Upper lobe of left lung (tissue), 4 donors: Measurements from ENCODE around the gene PADI1.

Experiments used
- CTCF ChIP-seq, 6 experiments: fragments of 450-650 bp in 4 of 6; fragments of 200-600 bp in 2 of 6; sonication (generic) in 2 of 6; IDR thresholded peaks; one replicate each; pipeline ENCODE4 v1.5.1; 2016 to 2019; ENCODE audit warnings: antibody characterized with exemption in 6 of 6
- EP300 ChIP-seq, 4 donors: sonication (generic); formaldehyde crosslinking; IDR thresholded peaks; one replicate each; pipeline ENCODE4 v1.5.1; 2017; ENCODE audit warnings: antibody characterized with exemption in 4 of 4, control low read depth in 2 of 4
- POLR2A ChIP-seq, 4 donors: fragments of 450-650 bp; IDR thresholded peaks; one replicate each; pipeline ENCODE4 v1.5.1; 2016 to 2017; ENCODE audit warnings: antibody characterized with exemption in 4 of 4, mild to moderate bottlenecking in 2 of 4
- POLR2AphosphoS5 ChIP-seq, 2 donors: sonication (generic); formaldehyde crosslinking; IDR thresholded peaks; one replicate each; pipeline ENCODE4 v1.5.1; 2017; ENCODE audit warnings: antibody characterized with exemption in 2 of 2

- TF ChIP-seq CTCF (IDR thresholded peaks at IDR 0.05) (no peak), EP300 (IDR thresholded peaks at IDR 0.05) (no peak), POLR2A (IDR thresholded peaks at IDR 0.05) (no peak), POLR2AphosphoS5 (IDR thresholded peaks at IDR 0.05) (no peak)
Measured at GRCh38 chr1:17194133-17194475, 10.8 kb upstream of the PADI1 start.
